Hematopoietic multipotent progenitor cell treated with erythropoietin and hydrocortisone succinate and interleukin-3 and kit ligand, for 6 days (in vitro differentiated cells): ENCODE measurements around the gene INF2.
"Not testable (repeated sequence)": the region's sequence is repeated elsewhere in the genome, so short reads cannot be mapped to it uniquely, and the experiment has no call there.

ENCODE experiments used
- DNase-seq: peaks from one replicate; pipeline ENCODE4 v3.0.0-alpha.2; 2015

INF2 gene

GRCh38 chr14:104724407-104724980 lies 35.1 kb downstream of the INF2 start:
- DNase-seq, result no peak

- DNase-seq, result peak; percentile 57
Observed at GRCh38 chr14:104724981-104725771, 35.8 kb downstream of the INF2 start.

DNA sequence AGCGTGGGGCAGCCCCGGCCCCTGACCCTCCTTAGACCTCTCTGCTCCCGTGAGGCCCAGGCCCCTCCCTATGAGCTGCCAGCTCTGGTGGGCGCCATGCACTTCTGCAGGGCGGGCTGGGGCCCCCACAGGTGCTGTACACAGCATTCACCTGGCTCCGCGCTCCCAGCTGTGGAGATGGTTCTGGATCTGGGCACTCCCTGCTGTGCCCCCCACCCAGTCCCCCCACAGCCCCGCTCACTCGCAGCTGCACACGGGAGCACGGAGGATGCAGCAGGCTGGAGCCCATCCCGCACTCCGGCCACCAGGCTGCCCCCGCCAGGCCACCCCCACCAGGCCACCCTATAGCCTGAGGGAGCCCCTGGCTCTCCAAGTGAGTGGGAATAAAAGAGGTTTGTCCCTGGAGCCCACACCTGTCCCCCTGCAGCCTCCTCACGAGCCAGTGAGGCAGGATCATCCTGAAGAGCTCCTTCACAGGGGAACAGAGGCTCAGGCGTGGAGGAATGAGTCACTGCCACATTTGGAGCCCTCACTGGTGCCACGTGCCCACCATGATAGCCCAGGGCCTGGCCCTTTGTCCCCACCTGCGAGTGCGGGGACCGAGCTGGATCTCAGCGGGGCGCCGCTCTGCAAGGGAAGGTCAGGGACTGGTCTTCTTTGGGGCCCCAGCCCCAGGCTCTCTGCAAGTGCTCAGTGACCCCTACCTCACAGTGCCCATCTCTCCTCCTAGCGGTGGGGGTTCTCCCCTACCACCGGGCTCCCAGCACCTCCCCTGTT lies 36.5 kb downstream of the INF2 start:
- no peak for DNase-seq

- DNase-seq, result no peak
Observed at GRCh38 chr14:104726600-104727451, 37.4 kb downstream of the INF2 start.

GRCh38 chr14:104728631-104729030 lies 39.2 kb downstream of the INF2 start:
- no peak for DNase-seq

DNA sequence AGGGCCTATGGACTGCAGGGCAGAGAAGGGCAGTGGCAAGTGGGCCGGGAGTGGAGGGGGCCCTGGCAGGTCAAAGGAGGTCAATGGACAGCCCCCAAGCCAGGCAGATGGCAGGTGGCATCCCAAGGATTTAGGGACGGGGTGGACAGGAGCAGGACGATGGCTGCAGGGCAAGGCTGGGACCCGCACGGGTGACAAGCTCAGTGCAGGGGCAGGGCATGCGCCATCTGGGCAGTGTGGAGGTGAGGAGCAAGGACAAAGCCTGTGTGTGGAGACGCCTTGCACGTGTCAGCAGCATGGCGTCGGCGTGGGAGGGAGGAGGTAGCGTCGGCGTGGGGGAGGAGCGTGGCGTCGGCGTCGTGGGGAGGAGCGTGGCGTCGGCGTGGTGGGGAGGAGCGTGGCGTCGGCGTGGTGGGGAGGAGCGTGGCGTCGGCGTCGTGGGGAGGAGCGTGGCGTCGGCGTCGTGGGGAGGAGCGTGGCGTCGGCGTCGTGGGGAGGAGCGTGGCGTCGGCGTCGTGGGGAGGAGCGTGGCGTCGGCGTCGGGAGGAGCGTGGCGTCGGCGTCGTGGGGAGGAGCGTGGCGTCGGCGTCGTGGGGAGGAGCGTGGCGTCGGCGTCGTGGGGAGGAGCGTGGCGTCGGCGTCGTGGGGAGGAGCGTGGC lies 39.9 kb downstream of the INF2 start:
- not testable (repeated sequence) for DNase-seq

- DNase-seq, result no peak
Observed at GRCh38 chr14:104729835-104730181, 40.4 kb downstream of the INF2 start.

DNA sequence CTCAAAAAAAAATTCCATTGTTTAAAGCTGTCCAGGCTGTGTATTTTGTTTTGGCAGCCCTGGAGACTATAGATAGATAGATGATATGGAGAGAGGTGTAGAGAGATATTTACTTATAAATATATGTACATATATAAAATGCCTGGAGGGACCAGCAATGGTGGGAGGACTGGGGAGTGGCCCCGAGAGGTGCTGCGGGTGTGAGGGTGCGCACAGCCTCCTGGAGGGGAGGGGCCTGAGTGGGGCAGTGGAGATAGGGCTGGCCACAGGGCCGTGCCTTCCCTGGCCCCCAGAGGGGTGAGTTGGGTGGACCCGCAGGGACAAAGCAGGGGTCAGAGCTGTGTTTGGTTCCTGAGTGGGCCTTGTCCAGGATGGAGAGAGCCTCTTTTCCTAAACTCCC lies 41.1 kb downstream of the INF2 start:
- no peak for DNase-seq

DNA sequence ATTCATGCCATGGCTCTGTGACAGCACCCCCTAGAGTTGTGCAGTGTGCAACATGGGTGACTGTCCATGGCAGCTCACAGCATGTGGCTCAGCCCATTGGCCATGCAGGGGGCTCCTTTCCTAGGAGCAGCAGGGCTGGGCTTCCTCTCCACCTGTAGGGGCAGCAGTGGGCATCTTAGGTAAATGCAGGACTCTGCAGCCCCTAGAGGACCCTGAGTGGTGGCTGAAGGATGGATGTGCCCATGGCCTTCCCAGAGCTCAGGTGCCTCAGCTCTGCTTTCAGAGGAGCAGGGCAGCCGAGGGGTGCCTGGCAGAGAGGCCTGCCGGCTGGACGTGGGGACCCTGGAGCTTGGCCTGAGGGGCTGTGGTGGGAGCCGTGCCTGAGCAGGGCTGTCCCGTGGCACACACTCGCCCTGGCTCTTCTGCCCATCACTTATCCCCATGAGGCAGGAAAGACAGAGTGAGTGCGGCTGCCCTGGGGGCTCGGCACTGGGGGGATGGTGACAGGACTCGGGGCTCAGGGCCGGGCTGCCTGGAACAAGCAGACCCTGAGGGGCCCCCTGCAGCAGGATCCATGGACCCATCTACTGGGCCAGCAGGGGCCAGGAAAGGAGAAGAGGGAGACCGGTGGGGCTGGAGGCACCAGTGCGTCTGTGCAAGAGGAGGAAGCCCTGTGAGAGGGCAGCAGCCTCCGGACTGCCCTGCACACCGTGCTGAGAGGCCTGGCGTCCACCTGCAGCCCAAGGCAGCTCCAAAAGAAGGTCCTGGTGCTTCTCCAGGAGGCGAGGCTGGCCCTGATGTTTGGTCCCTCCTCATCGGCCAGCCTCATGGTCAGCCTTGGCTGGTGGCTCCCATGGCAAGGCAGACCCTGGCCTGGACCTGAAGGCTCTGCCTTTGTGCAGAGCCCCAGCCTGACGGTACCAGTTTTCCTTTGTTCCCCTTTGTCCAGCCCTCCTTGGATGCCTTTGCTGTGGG lies 42.2 kb downstream of the INF2 start:
- peak; percentile 48 for DNase-seq

DNA sequence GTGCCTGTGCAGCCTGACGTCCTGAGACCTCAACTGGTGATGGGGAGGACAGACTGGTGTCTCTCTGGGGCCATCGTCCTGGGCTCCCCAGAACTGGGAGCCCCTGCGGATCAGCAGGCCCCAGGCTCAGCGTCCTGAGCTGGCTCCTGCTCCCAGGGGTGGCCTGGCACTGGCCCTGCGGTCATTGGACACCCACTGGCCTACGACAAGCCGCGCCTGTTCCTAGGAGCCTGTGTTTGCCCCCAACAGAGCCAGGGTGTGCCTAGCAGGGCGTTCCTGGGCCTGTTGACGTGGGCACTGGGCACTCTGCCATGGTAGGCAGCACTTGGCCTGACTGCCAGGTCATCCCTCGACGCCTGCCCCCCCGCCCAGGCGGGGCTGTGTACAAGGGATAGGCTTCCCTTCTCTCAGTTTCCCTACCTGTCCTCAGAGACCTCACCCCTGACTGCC lies 43.0 kb downstream of the INF2 start:
- peak; percentile 67 for DNase-seq

DNA sequence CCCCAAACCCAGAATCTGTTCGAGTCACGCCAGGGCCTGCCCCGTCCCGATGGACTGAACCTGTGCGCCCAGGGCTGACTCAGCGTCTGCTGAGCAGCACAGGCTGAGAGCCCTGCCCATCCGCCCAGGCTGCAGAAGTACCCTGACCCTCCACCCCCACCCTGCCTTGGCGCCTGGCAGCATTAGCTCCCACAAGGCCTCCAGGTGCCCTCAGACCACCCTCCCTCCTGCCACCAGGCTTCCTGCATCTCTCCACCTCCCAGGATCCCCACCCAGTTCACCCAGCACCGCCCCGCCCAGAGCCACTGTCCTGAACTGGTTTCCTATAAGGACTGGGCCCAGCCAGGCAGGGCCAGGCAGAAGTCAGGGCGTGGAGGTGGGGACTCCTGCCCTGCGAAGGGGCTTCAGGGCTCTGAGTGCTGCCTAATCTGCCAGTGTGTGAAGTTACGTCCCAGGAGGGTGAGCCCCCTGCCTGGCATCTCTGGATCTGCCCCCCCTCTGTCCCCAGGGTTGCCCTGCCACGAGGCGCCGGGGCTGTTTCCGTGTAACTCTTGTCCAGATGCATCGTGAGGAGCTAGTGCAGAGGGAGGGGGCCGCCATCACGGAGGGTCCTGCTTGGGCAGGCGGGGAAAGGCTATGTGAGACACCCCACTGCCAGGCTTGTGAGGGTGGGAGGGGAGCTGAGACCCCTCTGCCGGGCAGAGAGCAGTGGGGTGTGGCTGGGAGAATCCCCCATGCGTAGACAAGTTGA lies 43.7 kb downstream of the INF2 start:
- DNase-seq, result no peak

GRCh38 chr14:104734051-104734587 lies 44.7 kb downstream of the INF2 start:
- DNase-seq, result no peak

DNA sequence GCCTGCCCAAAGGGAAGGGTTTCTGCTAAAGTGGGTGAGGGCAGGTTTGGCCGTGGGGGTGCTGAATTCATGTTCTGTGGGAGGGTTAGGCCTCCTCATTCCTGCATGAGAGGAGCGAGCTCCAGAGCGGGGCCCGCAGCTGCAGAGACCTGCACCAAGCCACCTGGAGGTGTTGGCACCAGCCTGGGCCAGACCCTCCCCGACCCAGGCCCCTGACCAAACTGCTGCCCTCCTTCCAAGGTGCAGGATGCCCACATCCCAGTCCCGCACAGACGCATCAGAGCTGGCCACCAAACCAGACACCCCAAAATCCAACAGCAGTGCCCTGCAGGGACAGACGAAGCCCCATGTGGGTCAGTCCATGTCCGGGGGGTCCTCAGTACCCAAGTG lies 45.2 kb downstream of the INF2 start:
- no peak for DNase-seq

DNA sequence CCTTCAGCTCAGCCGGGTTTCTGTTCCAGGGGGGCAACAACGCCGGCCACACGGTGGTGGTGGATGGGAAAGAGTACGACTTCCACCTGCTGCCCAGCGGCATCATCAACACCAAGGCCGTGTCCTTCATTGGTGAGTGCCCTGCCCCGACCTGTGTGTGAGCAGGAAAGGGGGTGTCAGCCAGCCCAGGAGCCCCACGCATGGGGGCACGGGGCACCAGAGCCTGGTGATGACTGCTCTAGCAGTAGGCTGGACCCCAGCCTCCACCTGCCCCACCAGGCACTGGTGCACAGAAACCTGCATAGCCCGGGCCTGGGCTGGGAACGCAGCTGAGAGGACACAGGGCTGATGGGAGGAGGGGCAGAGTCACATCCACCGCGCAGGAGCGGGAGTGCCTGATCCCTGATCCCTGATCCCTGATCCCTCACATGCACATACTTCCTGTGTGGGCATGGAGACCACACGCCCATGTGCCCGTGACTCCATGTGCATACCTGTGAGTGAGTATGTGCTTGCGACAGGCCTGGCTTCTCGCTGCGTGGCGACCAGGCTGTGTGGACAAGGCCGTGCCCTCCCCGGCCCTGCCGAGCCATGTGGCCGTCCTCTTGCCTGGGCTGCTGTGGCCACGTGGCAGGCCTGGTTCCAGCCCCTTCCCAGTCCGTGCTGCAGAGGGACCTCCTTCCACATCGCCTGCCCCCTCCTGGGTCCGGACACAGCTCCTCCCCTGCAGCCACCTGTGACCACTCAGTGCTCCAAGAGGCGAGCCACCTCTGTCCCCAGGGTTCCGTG lies 45.8 kb downstream of the INF2 start:
- no peak for DNase-seq

DNA sequence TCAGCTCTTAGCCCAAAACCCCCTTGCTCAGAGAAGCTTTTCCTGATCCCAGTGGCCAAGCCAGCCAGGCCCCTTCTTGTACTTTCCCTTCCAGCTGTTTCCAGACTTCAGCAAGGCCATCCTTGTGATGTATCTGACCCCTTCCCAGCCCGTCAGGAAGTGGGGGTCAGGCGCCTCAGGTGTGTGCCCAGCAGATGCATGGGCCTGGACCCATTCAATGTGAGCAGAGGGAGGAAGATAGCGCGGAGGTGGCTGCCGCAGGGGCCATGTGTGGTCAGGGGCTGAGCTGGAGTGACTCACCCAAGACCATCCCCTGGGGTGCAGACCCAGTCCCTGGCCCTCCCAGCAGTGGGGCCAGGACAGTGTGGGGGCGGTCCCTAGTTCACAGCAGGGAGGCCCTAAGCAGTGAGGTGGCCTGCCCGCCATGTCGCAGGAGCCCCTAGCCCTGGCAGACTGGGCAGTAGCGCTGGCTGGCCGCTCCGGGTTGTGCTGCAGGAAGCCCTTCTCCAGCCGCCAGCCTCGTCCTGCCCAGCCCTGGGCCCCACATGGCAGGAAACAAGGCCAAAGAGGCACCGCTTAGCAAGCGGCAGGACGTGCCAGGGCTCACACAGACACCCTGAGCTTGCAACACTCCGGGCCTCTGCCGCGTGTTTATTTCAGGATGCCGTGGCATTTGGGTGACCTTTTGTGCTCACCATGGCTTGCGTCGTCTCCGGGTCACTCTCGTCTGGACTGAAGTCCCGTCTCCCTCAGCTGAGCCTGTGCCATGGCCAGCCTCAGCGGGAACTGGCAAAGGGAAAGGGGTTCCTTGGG lies 46.6 kb downstream of the INF2 start:
- DNase-seq, result no peak

GRCh38 chr14:104738375-104739019 lies 49.1 kb downstream of the INF2 start:
- no peak for DNase-seq

DNA sequence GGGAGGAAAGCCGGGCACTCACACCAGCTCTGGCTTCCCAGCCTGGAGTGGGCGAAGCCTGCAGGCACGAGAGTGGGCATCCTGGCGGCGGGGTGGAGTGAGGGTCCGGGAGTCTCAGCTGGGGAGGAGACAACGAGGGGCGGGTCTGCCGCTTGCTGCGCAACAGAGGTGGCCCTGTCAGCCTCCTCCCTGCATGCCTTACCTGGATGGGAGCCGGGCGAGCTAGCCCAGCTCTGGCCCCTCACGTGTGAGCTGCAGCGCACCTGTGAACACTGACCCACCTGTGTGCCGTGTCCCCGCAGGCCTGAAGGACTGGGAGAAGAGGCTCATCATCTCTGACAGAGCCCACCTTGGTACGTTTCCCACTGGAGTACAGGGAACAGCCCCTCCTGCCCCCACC lies 49.6 kb downstream of the INF2 start:
- no peak for DNase-seq
